Measurements from ENCODE around the gene DMKN. TPM values are rescaled to one million over a fixed set of nuclear protein-coding genes. Genes with fewer than 3 reads are reported as not detected.
A peak's percentile ranks its signal among the peaks of the same experiment; 100 is the strongest.

Gene DMKN
- total RNA-seq, 1 experiment from 2014 or later = 9.3 TPM

- Histone ChIP-seq H3K9me2 (replicated peaks; ENCODE audit: insufficient read depth, low read length) (no peaks in the 10 kb centered on the region), H3K36me3 (ENCODE audit: insufficient read depth, low read length) (no peaks in the 10 kb centered on the region), H3K27me3 (ENCODE audit: low read length) (no peaks in the 10 kb centered on the region), H2AFZ (ENCODE audit: low read length) (no peak overlapping the region), H3K4me1 (ENCODE audit: low read length) (no peaks in the 10 kb centered on the region), H4K20me1 (ENCODE audit: insufficient read depth, low read depth, low read length) (0 out of 2 replicates have a peak, but pooled peaks cover 5% of the 10 kb centered on the region), H3K9ac (ENCODE audit: low read length) (no peak overlapping the region), H3K4me2 (ENCODE audit: low read depth, low read length, poor library complexity, severe bottlenecking) (no peak overlapping the region), H3K4me3 (ENCODE audit: low read length) (no peak overlapping the region), H3K9me3 (ENCODE audit: low read length) (no peaks in the 10 kb centered on the region), H3K79me2 (ENCODE audit: low read length) (no peaks in the 10 kb centered on the region), H3K27ac (ENCODE audit: low read length) (no peak overlapping the region)
- DNase-seq = no peak
These were observed 39.3 kb upstream of the DMKN start for GRCh38 chr19:35552534-35553384.

GRCh38 chr19:35551091-35551810, 37.8 kb upstream of the DMKN start:
- H3K9me3 ChIP-seq (ENCODE audit: low read length) = no peaks in the 10 kb centered on the region
- no peaks in the 10 kb centered on the region for H3K9me2 ChIP-seq (replicated peaks; ENCODE audit: insufficient read depth, low read length)
- peaks cover 12% of the 10 kb centered on the region for H3K79me2 ChIP-seq (ENCODE audit: low read length)
- no peak overlapping the region for H3K4me2 ChIP-seq (ENCODE audit: low read depth, low read length, poor library complexity, severe bottlenecking)
- no peak overlapping the region for H3K4me3 ChIP-seq (ENCODE audit: low read length)
- no peaks in the 10 kb centered on the region for H3K27me3 ChIP-seq (ENCODE audit: low read length)
- H3K27ac ChIP-seq (ENCODE audit: low read length) = no peak overlapping the region
- DNase-seq = no peak
- no peaks in the 10 kb centered on the region for H3K36me3 ChIP-seq (ENCODE audit: insufficient read depth, low read length)
- 0 out of 2 replicates have a peak, but pooled peaks cover 5% of the 10 kb centered on the region for H4K20me1 ChIP-seq (ENCODE audit: insufficient read depth, low read depth, low read length)
- H2AFZ ChIP-seq (ENCODE audit: low read length) = no peak overlapping the region
- peaks cover 5% of the 10 kb centered on the region for H3K4me1 ChIP-seq (ENCODE audit: low read length)
- no peak overlapping the region for H3K9ac ChIP-seq (ENCODE audit: low read length)

- H4K20me1 ChIP-seq (ENCODE audit: insufficient read depth, low read depth, low read length) = 0 out of 2 replicates have a peak, but pooled peaks cover 5% of the 10 kb centered on the region
These were observed 36.6 kb upstream of the DMKN start for GRCh38 chr19:35549879-35550523.

GRCh38 chr19:35549174-35549788, 35.8 kb upstream of the DMKN start:
- H3K36me3 ChIP-seq (ENCODE audit: insufficient read depth, low read length) = no peaks in the 10 kb centered on the region
- no peaks in the 10 kb centered on the region for H3K9me2 ChIP-seq (replicated peaks; ENCODE audit: insufficient read depth, low read length)
- peaks cover 30% of the 10 kb centered on the region for H3K79me2 ChIP-seq (ENCODE audit: low read length)
- peak; percentile 90 for DNase-seq
- no peak overlapping the region for H2AFZ ChIP-seq (ENCODE audit: low read length)
- H3K4me2 ChIP-seq (ENCODE audit: low read depth, low read length, poor library complexity, severe bottlenecking) = no peak overlapping the region
- H3K4me3 ChIP-seq (ENCODE audit: low read length) = no peak overlapping the region
- no peak overlapping the region for H3K9ac ChIP-seq (ENCODE audit: low read length)
- H3K27me3 ChIP-seq (ENCODE audit: low read length) = no peaks in the 10 kb centered on the region
- H3K9me3 ChIP-seq (ENCODE audit: low read length) = no peaks in the 10 kb centered on the region
- H3K4me1 ChIP-seq (ENCODE audit: low read length) = peaks cover 12% of the 10 kb centered on the region
- peaks cover 10% of the 10 kb centered on the region; the same call in 1 of the 2 replicates for H4K20me1 ChIP-seq (ENCODE audit: insufficient read depth, low read depth, low read length)
- H3K27ac ChIP-seq (ENCODE audit: low read length) = no peak overlapping the region

More at GRCh38 chr19:35549879-35550523, 36.6 kb upstream of the DMKN start:
- Histone ChIP-seq H3K9me3 (ENCODE audit: low read length) (no peaks in the 10 kb centered on the region), H3K36me3 (ENCODE audit: insufficient read depth, low read length) (no peaks in the 10 kb centered on the region), H3K9me2 (replicated peaks; ENCODE audit: insufficient read depth, low read length) (no peaks in the 10 kb centered on the region), H3K79me2 (ENCODE audit: low read length) (peaks cover 23% of the 10 kb centered on the region), H3K4me3 (ENCODE audit: low read length) (no peak overlapping the region), H2AFZ (ENCODE audit: low read length) (no peak overlapping the region), H3K27me3 (ENCODE audit: low read length) (no peaks in the 10 kb centered on the region), H3K27ac (ENCODE audit: low read length) (no peak overlapping the region), H3K9ac (ENCODE audit: low read length) (no peak overlapping the region), H3K4me2 (ENCODE audit: low read depth, low read length, poor library complexity, severe bottlenecking) (no peak overlapping the region), H3K4me1 (ENCODE audit: low read length) (peaks cover 7% of the 10 kb centered on the region)
- DNase-seq = no peak

DNA sequence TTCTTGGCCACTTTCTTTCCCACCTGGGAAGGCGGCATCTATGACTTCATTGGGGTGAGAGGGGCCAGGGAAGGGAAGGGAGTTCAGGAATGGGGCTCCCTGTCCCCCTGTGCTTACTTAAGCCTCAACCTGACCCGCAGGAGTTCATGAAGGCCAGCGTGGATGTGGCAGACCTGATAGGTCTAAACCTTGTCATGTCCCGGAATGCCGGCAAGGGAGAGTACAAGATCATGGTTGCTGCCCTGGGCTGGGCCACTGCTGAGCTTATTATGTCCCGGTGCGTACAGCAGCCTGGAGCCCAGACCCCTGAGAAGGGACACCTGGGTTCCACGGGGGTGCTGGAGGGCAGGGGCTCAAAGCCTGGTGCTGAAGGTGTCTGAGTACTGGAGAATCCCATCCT, 33.1 kb upstream of the DMKN start:
- H3K79me2 ChIP-seq (ENCODE audit: low read length) = peaks cover 35% of the 10 kb centered on the region
- H3K9ac ChIP-seq (ENCODE audit: low read length) = peak overlapping the region; percentile 89
- no peak overlapping the region; the same call in 1 of the 2 replicates for H3K27ac ChIP-seq (ENCODE audit: low read length)
- H3K27me3 ChIP-seq (ENCODE audit: low read length) = no peaks in the 10 kb centered on the region
- peaks cover 10% of the 10 kb centered on the region; the same call in 1 of the 2 replicates for H4K20me1 ChIP-seq (ENCODE audit: insufficient read depth, low read depth, low read length)
- H3K9me3 ChIP-seq (ENCODE audit: low read length) = no peaks in the 10 kb centered on the region
- H3K4me2 ChIP-seq (ENCODE audit: low read depth, low read length, poor library complexity, severe bottlenecking) = peak overlapping the region; percentile 99
- no peak for DNase-seq
- H3K36me3 ChIP-seq (ENCODE audit: insufficient read depth, low read length) = no peaks in the 10 kb centered on the region
- no peaks in the 10 kb centered on the region for H3K9me2 ChIP-seq (replicated peaks; ENCODE audit: insufficient read depth, low read length)
- H3K4me3 ChIP-seq (ENCODE audit: low read length) = peak overlapping the region; percentile 98
- peaks cover 17% of the 10 kb centered on the region for H3K4me1 ChIP-seq (ENCODE audit: low read length)
- H2AFZ ChIP-seq (ENCODE audit: low read length) = no peak overlapping the region

DNA sequence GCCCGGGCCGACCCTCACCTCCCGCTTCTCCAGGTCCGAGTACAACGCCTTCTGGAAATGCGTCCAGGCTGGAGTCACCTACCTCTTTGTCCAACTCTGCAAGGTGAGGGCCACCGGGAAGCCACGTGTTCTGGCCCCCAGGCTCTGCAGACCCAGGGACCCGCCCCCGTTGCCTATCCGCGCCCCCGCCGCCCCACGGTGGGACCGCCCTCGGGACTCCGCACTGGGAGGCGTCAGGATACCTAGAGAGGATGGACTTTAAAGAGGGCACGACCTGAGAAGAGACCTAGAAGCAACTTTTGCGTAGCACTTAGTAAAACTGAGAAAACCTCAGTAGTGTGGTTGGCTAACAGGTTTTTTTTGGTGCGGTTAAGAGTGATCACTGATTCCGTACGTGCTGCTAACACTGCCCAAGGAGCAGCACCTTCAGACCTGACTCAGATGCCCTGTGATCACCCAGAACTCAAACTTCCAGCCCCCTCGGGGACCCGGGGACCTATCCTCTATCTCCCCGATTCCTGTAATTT, 32.5 kb upstream of the DMKN start:
- peak overlapping the region; percentile 99 for H3K4me2 ChIP-seq (ENCODE audit: low read depth, low read length, poor library complexity, severe bottlenecking)
- H4K20me1 ChIP-seq (ENCODE audit: insufficient read depth, low read depth, low read length) = peaks cover 10% of the 10 kb centered on the region; the same call in 1 of the 2 replicates
- H3K4me1 ChIP-seq (ENCODE audit: low read length) = peaks cover 17% of the 10 kb centered on the region
- peak overlapping the region; percentile 89 for H3K9ac ChIP-seq (ENCODE audit: low read length)
- H3K27me3 ChIP-seq (ENCODE audit: low read length) = no peaks in the 10 kb centered on the region
- peak overlapping the region; percentile 98 for H3K4me3 ChIP-seq (ENCODE audit: low read length)
- H3K79me2 ChIP-seq (ENCODE audit: low read length) = peaks cover 35% of the 10 kb centered on the region
- H2AFZ ChIP-seq (ENCODE audit: low read length) = peak overlapping the region; percentile 94
- no peaks in the 10 kb centered on the region for H3K9me3 ChIP-seq (ENCODE audit: low read length)
- peak overlapping the region; percentile 21; the same call in 1 of the 2 replicates for H3K27ac ChIP-seq (ENCODE audit: low read length)
- H3K9me2 ChIP-seq (replicated peaks; ENCODE audit: insufficient read depth, low read length) = no peaks in the 10 kb centered on the region
- peak; percentile 83 for DNase-seq
- H3K36me3 ChIP-seq (ENCODE audit: insufficient read depth, low read length) = no peaks in the 10 kb centered on the region

DNA sequence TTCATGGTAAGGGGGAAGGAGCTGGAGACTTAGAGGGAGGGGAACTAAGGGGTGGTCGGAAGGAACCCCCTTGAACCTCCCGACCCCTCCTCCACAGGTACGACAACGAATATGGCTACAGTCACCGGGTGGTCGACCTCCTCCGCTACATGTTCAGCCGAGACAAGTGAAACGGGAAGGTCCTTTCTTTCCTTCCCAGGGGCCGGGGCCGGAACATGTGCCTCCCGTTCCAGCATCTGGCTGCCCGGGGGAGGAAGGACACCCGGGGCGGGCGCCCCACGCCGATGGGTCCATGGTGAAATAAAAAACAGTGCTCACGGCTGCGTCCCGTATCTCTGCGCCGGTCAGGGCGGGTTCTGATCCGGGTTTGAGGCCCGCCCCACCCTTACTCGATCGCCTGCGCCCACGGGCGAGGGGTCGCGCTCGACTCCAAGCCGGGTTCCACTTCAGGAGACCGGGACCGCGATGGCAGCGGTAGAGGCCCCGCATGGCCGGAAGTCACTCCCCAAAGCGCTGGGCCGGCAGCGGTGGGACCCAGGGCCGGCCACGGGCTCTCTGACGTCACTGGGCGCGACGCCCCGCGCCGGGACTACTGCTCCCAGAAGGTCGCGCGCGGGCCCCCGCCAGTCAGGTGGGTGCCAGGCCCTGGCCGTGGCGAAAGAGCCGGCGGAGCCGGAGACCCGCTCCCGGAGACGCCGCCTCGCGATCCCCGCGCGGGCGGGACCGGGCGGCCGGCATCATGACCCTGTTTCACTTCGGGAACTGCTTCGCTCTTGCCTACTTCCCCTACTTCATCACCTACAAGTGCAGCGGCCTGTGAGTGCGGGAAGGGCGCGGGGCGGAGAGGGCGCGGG, 31.8 kb upstream of the DMKN start, which contains the start of gene TMEM147:
Gene TMEM147 (plus strand): TSS at position 626 of the 854 bp plus-strand sequence. CDS start 114 bp downstream, at position 740.
- Histone ChIP-seq H3K9me3 (ENCODE audit: low read length) (no peaks in the 10 kb centered on the region), H2AFZ (ENCODE audit: low read length) (peak within 1 kb of the TSS; percentile 94), H3K4me1 (ENCODE audit: low read length) (peaks cover 17% of the 10 kb centered on the region), H3K4me2 (ENCODE audit: low read depth, low read length, poor library complexity, severe bottlenecking) (peak within 1 kb of the TSS; percentile 99), H3K27me3 (ENCODE audit: low read length) (no peaks in the 10 kb centered on the region), H4K20me1 (ENCODE audit: insufficient read depth, low read depth, low read length) (peaks cover 14% of the 10 kb centered on the region; the same call in 1 of the 2 replicates), H3K9ac (ENCODE audit: low read length) (peak within 1 kb of the TSS; percentile 89), H3K79me2 (ENCODE audit: low read length) (peaks cover 35% of the 10 kb centered on the region), H3K36me3 (ENCODE audit: insufficient read depth, low read length) (no peaks in the 10 kb centered on the region), H3K9me2 (replicated peaks; ENCODE audit: insufficient read depth, low read length) (no peaks in the 10 kb centered on the region), H3K27ac (ENCODE audit: low read length) (peak within 1 kb of the TSS; percentile 21; the same call in 1 of the 2 replicates), H3K4me3 (ENCODE audit: low read length) (peak within 1 kb of the TSS; percentile 98)
- peak; percentile 96 for DNase-seq

Data from Karpas-422 (cell line).